Peyer's patch (tissue), 4 donors: ENCODE measurements around the gene HSPG2.

Experiments
- CTCF ChIP-seq, 6 experiments: fragments of 450-650 bp in 4 of 6; fragments of 200-600 bp in 2 of 6; sonication (generic) in 1 of 6; IDR thresholded peaks; one replicate each; pipeline ENCODE4 v1.5.1; 2017 to 2019; ENCODE audit warnings: antibody characterized with exemption in 6 of 6, mild to moderate bottlenecking in 3 of 6, moderate library complexity in 1 of 6
- POLR2A ChIP-seq, 2 donors: fragments of 450-650 bp; IDR thresholded peaks; one replicate each; pipeline ENCODE4 v1.5.1; 2017; ENCODE audit warnings: antibody characterized with exemption in 2 of 2, mild to moderate bottlenecking in 2 of 2, moderate library complexity in 2 of 2

GRCh38 chr1:21896652-21897532 is 40.2 kb downstream of the HSPG2 start:
- no peak for TF ChIP-seq POLR2A (IDR thresholded peaks at IDR 0.05)
- TF ChIP-seq CTCF (IDR thresholded peaks at IDR 0.05): no peak
